Skin epidermis (tissue), 12 donors: ENCODE data around the gene STXBP1.

Source experiments
- H3K27ac ChIP-seq, 21 experiments: fragments of 200-600 bp; sonication (generic) in 11 of 21; one replicate each; pipeline ENCODE4 v1.5.0; 2020; ENCODE audit warnings: mild to moderate bottlenecking in 3 of 21, inconsistent platforms in 2 of 21, moderate library complexity in 2 of 21
- H3K4me3 ChIP-seq, 7 experiments: fragments of 200-600 bp; sonication (generic) in 2 of 7; one replicate each; pipeline ENCODE4 v1.5.0; 2020; ENCODE audit warnings: inconsistent platforms in 2 of 7, mild to moderate bottlenecking in 2 of 7, moderate library complexity in 1 of 7

STXBP1 gene

DNA sequence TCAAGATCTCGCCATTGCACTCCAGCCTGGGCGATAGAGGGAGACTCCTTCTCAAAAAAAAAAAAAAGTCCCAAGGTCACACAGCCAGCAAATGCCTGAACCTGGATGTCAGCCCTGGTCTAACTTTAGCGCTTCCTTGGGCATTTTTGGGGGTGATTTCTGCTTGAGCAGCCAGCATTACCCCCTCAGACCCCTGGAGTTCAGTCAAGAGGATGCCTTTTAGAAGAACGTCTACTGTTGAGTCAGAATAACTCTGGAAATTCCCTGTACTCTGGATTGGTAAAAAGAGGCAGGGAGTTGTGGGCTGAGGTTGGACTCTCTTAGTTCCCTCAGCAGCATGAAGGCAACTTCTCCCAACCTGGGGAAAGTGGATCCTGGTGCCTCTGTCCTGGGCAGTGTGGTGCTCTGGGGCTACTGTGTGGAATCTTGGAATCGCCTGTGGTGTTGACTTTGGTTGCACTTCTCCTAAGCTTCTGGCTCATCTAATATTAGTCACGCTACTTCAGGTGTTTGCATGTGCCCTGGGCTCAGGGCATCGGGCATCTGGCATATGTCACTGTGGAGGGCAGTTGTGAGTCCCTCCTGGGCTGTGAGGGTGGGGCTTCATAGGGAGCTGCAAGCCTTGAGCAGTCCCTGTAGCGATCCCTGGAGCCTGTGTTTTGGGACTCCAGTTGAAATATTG is 32.2 kb downstream of the STXBP1 start:
- H3K4me3 ChIP-seq: no peak overlapping the region
- no peak overlapping the region for H3K27ac ChIP-seq

DNA sequence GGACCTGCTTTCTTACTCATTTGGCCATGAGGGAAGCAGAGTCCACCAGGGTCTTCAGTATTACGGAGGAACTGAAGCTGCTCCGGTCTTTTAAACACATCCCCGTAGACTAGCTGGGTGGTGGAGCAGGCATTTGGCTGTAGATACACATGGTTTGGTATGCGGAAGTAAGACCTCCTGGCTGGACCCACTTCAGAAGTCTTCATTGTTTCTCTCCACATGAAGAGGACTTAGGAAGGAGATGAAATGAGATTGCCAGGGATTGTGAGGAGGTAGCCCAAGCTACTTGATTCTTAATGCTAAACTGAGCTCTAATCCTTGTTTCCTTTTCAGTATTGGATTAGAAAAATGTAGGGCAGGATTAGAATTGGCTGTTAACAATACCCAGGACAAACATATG is 32.9 kb downstream of the STXBP1 start:
- H3K4me3 ChIP-seq: no peak overlapping the region
- no peak overlapping the region for H3K27ac ChIP-seq

DNA sequence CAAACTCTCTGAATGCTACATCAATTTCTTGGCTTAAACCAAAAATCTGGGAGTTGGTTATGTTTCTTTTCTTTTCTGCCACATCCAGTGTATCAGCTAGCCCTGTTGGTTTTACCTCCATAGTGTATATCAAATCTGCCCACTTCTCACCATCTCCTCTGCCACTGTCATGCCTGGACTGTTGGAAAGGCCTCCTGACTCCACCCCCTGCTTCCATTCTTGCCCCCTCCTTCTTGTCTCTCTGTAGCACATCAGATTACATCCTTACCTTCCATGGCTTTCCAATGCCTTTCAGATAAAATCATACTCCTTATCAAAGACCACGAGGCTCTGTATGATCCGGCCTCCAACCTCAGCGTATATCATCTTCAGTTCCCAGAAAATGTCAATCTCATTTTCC is 35.4 kb downstream of the STXBP1 start:
- Histone ChIP-seq H3K4me3 (no peak overlapping the region), H3K27ac (no peak overlapping the region)

DNA sequence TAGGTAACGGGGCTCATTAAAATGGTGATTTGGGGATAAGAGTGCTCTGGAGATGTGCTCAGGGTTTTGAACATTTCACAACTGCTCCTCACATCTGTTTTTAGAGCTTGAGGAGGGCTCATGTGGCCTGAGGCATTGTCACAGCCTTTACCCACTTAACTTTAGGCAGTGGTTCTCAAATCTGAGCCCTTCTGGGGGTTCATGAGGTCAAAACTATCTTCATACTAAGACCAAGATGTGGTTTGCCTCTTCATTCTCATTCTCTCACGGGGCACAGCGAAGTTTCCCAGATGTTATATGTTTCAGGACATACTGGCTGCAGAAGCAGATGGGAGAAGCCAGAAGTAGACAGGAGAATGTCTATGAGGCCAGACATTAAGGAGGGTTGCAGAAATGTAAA is 38.4 kb downstream of the STXBP1 start:
- Histone ChIP-seq H3K4me3 (no peak overlapping the region), H3K27ac (no peak overlapping the region)

DNA sequence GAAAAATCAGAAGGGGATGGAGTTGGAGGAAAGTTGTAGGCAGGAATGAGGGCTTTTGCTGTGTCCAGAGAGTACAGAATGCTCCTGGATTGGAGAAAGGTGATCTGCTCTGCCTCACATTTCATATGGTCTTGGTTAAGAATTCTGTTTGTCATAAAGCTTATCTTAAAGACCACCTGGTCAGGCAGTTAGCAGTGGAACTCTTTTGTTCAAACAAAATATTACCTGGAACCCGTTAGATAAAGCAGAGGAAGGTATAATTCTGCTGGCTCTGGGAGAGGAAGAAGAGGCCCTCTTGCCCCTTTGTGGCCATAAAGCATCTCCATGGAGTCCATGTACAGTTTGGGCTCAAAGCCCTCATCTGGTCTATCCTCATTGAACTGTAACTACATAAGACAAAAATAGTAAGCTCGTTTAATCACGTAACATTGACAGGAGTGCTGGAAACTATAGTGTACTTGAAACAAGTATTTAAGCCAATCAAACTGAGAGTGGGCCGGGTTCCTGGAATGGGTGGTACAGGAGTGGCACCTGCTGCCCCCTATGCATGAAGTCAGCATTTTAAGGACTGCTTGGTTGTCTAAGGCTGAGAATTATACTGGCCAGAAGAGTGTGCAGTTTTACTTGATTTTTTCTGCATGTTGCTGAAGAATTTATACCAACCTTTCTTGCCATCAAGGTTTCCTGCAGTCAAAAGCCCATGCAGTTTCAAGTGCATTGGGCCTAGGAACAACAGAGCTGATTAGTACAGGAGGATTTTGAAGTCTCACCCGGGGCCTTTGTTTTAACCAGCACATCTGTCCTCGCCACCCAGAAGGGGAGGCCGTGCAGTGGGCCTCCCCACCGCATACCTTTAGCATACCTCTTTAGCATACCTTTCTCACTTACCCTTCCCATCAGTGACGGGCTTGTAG is 39.9 kb downstream of the STXBP1 start:
- Histone ChIP-seq H3K27ac (no peak overlapping the region), H3K4me3 (no peak overlapping the region)

DNA sequence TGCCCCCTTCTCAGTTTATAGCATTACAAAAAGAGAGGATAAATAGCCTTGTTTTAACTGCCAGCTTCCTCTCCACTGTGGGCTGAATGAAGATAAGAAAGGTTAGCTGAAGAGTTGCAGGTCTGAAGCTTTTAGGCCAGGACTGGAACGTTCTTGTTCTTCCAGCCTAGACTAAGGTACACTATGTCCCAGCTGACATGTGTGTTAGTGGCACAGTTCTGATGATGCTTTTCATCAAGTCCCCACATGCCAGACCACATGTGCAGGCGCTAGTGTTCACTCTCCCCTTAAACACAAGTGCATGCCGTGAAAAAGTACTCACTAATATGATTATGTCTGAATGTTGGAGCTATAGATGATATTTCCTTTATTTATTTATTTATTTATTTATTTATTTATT is 40.7 kb downstream of the STXBP1 start:
- no peak overlapping the region for H3K27ac ChIP-seq
- no peak overlapping the region for H3K4me3 ChIP-seq

DNA sequence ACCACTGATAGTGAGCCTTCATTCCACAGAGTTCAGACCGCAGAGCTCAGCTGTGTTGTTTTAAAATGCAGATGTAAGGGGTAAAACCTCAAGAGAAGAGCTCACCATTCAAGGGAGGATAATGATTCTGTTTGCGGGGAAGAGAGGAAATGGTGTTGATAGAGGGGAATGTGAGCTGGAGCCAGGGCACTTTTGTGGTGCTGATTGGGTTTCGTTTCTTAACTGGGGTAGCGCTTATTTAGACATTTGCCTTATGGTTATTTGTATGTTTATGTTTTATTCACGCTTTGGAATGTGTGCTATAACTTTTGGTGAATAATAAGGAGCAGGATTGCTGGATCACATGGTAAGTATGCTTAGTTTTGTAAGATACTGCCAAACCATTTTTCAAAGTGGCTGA is 42.5 kb downstream of the STXBP1 start:
- Histone ChIP-seq H3K27ac (no peak overlapping the region), H3K4me3 (no peak overlapping the region)

DNA sequence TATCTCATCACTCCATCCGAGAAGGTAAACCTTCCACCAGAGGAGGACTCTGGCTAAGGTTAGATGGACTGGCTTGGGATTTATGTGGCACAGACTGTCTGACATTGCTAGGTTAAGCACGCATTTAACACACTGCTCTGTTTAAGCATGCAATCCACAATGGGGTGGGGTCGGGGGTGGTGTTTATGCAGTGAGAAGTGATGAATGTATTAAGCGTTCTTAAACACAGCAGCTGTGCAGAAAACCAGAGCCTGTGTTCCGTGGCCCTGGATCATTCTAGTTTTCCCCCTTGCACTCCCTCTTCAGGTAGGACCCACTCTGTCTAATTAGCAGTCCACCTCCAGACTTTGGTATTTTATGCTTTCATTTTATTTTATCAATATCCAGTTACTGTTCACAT is 46.4 kb downstream of the STXBP1 start:
- no peak overlapping the region for H3K4me3 ChIP-seq
- H3K27ac ChIP-seq: no peak overlapping the region

DNA sequence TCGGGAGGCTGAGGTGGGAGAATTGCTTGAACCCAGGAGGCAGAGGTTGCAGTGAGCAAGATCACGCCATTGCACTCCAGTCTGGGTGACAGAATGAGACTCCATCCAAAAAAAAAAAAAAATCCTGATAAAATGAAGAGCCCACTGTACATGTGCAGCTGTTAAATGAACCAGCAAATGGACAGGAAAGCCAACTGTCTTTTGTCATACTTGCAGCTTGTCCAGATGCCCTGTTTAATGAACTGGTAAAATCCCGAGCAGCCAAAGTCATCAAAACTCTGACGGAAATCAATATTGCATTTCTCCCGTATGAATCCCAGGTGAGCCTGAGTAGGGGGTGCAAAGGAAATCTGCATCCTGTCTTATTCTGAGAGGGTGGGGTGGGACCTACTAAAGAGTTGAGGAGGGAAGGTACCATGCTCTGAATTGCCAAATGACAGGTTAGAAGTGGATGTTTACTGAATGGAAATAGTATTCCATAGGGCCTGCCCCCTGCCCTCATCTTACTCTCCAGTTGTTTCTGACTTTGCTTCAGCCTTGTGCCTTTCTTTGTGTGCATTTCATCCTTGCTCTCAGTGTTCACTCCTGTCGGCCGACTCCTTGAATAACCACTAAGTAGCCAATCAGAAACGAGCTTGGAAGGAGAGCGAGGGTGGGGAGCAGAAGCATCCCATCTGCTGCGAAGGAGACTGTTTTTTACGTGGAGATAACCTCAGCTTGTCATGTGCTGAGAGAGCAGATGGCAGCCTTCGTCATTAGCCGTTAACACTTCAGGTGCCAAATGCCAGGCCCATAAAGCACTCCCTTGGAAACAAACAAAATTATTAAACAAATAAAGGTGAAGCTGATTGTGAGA is 49.0 kb downstream of the STXBP1 start:
- H3K4me3 ChIP-seq: no peak overlapping the region
- no peak overlapping the region for H3K27ac ChIP-seq

DNA sequence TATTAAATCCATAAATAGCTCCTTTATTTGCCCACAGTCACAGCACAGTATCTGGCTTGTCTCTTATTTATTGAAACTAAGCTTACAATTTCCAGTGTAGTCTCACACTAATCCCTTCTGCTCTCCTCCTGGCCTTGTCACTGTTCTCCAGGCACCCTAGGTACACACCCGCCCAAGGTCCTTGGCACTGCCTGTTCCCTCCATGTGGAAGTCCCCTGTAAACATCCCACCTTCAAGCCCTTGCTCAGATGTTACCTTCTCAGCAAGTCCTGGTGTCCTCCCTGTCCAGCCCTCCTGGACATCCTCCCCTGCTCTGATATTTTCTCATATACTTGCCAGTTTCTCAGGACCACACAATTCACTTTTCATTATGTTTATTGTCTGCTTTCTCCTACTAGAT is 50.5 kb downstream of the STXBP1 start:
- Histone ChIP-seq H3K27ac (no peak overlapping the region), H3K4me3 (no peak overlapping the region)

DNA sequence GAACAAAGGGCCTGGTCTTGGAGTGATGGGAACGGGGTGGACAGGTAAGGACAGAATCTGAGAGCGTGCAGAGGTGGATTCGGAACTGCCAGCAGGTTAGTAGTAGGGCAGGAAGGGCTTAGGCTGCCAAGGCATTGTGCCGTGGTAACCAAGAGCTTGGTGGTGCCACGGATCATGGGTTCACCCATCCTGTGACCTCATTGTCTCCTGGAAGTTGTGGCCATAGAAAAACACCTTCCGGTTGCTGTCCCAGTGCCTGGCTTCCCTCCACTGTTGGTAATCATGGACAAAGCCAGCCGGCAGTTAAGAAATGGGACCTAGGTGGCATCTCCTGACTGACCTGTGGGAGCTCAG is 52.2 kb downstream of the STXBP1 start:
- Histone ChIP-seq H3K27ac (peak overlapping the region in 5 of 21 experiments; percentile 7 to 67 (median 50)), H3K4me3 (no peak overlapping the region)

DNA sequence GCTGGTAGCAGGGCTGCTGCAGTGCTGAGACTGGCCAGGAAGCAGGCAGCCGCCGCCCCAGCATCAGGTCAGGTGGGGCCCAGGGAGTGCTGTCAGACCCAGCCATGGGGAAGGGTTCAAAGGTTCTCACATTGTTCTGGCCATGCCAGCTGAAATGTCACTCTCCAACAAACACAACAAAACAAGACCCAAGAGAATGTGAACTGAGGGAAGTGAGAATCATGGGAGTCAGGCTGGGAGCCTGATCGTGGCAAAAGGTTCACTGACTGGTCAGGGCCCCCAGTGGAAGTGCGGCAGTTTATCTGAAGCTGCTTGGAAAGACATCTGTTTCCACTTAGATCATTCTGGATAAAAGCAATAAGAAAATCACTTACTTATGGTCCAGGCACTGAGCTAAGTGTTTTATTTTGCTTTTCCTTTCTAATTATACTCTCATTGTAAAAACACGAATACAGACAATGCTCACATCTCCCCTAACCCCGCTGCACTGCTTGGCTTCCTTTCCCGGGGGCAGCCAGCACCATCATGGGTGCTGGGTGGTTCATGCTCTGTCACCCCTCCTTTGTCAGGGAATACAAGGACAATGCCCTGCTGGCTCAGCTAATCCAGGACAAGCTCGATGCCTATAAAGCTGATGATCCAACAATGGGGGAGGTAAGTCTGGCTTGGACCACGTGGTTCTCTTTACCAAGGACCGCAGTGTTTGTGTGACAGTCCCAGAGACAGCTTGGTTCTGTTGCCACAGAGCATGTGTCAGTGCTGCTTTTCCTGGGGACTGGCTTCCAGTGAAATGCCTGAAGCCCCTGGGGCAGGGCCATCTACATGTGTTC is 52.8 kb downstream of the STXBP1 start:
- peak overlapping the region in 8 of 21 experiments; percentile 1 to 67 (median 27) for H3K27ac ChIP-seq
- no peak overlapping the region for H3K4me3 ChIP-seq

DNA sequence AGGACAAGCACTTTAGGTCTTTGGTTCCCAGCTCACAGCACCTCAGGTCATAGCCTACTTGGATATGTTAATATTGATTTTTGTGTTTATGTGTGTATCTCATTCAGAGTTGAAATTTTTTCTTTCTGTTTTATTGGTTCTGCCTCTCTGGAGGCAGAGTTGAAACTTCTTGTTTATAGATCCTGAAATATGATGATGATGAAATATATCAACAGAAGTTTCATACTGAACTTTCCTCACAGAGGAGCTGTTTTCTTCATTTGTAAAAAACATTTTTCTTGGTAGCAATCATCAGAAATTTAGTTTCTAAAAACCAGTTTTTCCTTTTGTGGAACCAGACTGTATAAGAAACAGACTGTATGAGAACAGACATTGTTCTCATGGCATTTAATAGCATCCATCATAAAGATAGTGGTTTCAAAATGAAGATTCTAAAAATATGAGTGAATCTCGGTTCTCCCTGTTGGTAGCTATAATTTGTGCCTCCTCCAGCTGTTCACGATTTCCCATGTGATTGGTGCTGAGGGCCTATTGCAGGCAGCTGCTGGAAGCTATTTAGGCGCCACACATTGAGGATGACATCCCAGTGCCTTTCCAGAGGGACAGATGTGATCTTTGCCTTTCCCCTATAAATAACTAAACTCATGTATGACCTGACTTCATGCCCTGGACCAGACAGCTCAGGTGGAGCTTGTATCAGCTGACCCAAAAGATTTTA is 55.2 kb downstream of the STXBP1 start:
- Histone ChIP-seq H3K27ac (no peak overlapping the region), H3K4me3 (no peak overlapping the region)

DNA sequence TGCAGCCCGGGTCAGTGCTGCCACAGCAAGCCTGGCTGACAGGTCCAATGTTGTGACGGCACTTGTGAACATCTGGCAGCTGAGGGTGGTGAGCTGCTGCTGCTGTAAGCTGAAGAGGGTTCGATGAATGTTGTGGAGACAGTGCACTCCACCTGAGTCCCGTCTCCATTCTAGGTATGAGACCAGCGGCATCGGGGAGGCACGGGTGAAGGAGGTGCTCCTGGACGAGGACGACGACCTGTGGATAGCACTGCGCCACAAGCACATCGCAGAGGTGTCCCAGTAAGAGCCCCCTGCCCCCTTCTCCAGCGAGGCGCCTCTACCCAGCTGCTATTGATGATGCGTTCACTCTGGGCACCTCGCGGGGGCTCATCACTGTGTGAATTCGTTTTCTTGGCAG is 55.8 kb downstream of the STXBP1 start:
- no peak overlapping the region for H3K27ac ChIP-seq

DNA sequence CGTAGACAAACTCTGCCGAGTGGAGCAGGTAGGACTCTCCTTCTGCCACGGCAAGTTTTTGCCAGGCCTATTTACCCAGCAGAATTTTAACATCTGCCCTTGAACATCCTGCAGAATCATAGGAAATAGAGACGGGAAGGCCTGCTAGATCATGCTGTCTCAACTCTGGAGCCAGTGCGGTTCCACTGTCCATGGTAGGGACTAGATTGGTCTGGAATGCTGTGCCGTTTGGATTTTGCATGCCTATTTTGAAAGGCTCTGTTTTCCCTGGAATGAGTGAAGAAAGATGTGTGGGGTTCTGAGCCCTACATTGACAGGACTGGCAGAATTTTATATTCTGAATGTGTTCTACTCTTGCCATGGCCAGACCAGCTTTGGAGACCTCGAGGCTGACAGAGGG is 61.2 kb downstream of the STXBP1 start:
- Histone ChIP-seq H3K27ac (no peak overlapping the region), H3K4me3 (no peak overlapping the region)

More for the DNA sequence above, 55.8 kb downstream of the STXBP1 start:
- H3K4me3 ChIP-seq: no peak overlapping the region

DNA sequence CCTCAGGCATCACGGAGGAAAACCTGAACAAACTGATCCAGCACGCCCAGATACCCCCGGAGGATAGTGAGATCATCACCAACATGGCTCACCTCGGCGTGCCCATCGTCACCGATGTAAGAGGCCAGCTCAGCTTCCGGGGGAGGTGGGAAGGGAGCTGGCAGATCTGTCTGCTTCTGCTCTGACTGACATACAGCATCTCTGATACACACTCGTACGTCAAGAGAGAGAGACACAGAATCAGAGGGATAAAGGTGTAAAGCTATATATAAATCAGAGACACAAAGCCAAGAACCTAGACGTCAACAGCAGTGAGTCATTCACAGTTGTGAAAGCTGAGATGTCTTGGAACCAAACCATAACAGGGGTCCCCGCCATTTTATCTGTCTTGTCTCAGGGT is 64.6 kb downstream of the STXBP1 start:
- no peak overlapping the region for H3K4me3 ChIP-seq
- H3K27ac ChIP-seq: no peak overlapping the region

DNA sequence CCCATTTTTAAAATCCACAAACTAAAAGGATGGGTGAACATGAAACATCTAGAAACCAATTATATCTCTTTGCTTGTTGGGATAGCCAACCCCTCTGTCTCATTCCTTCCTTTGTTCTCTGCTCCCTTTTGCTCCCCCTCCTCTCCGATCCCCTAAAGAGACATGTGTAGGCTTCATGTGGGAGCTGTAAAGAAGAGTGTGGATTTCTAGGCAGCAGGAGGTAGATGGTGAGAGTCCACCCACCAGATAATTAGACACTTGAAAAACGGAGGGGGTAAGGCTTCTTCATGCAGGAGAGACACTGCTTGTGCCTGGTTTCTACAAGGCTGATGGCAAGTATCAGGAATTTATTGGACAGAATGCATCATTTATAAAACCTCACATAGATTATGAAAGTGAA is 67.4 kb downstream of the STXBP1 start:
- H3K4me3 ChIP-seq: no peak overlapping the region
- H3K27ac ChIP-seq: no peak overlapping the region

DNA sequence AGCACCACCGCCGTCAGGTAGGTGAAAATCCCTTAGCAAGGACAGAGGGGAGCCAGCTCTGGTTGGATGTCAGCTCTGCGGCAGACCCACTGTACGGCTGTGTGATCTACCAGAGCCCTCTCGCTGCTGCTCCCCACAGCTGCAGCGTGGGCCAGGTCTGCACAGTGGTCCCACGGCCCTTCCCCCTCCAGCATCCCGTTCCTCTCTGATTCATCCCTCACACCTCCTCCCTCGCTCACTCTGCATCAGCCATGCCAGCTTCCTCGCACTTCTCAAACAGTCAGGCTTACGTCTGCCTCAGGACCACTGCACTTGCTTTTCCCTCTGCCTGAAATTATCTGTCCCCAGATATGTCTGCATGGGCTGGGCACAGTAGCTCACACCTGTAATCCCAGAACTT is 68.1 kb downstream of the STXBP1 start:
- H3K4me3 ChIP-seq: no peak overlapping the region
- no peak overlapping the region for H3K27ac ChIP-seq

DNA sequence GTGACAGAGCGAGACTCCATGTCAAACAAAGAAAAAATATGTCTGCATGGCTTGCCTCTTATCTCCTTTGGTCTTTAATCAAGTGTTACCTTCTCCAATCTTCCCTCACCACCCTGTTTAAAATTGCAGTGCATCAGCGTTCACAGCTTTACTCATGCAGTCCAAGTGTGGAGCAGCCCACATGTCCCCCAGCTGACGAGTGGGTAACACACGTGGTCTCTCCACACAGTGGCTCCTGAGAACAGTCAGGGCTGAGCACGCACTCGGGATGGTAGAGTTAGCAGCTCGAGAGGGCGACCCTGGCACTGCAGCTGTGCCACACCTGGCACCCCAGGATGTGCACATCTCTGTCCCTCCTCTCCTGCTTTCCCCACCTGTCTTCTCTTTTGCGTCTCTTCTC is 68.8 kb downstream of the STXBP1 start:
- no peak overlapping the region for H3K27ac ChIP-seq
- H3K4me3 ChIP-seq: no peak overlapping the region
